T-helper 9 cell (primary cell): ENCODE results near the gene RGS6.

Experiments
- DNase-seq: peaks from one replicate; pipeline ENCODE4 v3.0.0-alpha.2; 2020

RGS6 gene

DNA sequence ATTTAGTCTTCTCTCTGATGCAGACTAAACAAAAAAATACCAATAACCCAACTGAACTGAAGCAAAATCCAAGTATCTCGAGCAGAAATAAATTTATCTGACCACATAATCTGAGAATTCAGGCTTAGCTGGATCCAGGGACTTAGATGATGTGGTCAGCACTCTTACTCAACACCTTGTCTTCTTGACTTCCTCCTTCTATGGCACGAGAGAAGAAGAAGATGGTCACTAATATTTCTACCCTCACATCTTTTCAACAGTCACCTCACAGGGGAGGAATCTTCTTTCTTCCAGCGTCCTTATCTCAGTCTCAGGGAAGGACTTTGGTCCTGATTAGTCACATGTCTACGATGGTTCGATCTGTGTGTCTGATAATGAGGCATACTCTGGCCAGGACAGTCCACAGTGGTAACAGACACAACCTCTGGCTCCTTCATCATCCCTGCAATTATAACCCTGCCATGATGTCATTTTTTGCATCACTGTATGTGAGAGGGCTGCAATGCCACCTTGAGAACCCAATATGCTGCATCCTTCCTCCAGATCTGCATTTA is 15.8 kb downstream of the RGS6 start:
- DNase-seq = no peak

- DNase-seq = no peak
Measured at GRCh38 chr14:71952381-71953363, 20.4 kb downstream of the RGS6 start.

- DNase-seq = no peak
Measured at GRCh38 chr14:71956920-71957563, 24.8 kb downstream of the RGS6 start.

- no peak for DNase-seq
Measured at GRCh38 chr14:71959055-71959454, 26.8 kb downstream of the RGS6 start.

GRCh38 chr14:71960494-71961353 is 28.5 kb downstream of the RGS6 start:
- no peak for DNase-seq

- no peak for DNase-seq
Measured at GRCh38 chr14:71961972-71962371, 29.7 kb downstream of the RGS6 start.

GRCh38 chr14:71964716-71965115 is 32.5 kb downstream of the RGS6 start:
- DNase-seq = no peak

GRCh38 chr14:71966528-71966927 is 34.3 kb downstream of the RGS6 start:
- no peak for DNase-seq

- DNase-seq = no peak
Measured at GRCh38 chr14:71967704-71968103, 35.5 kb downstream of the RGS6 start.

DNA sequence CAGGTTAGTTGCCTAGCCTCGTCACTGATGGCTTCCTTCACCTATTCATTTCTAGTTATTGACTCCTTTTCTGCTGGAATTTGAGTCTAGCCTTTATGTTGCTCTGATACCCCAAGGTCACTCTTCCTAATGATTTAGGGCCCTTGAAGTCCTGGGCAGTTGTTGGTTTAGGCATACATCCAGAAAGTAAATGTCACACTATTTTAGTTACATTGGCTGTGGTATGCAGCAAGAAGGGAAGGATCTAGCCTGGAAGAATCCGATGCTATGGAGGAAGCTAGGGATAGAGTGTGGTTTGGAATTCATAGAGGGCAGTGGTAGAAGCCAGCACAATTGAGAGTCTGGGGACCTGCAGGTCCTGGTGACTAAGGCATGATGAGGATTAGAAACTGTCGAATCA is 38.0 kb downstream of the RGS6 start:
- no peak for DNase-seq

DNA sequence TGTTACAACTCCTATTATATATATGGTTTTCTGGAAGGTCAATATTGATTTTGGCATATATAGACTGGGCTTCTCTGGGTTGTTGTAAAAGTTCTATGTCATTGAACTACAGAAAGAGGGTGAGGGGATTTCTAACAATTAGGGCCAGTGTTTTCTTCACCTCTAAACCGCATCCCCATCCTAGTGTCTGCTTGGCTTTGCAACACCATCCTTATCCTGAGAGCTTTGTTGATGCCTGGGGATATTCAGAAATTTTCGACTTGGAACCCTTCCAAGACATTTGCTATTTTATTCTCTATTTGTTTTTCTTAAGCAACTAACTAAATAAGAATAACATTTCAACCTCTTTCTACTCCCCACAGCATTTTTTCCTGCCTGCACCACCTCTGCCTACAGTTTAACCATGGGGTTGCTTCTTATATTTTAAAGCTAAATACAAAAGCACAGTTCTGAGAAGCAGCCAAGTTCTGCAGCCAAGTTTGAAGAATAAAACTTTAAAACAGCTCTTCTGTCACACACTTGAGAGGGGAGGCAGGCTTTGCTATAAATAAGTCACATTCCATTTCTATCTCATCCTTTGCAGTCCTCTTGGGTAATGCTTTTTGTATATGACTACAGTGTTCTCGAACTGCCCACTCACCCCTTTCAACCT is 53.4 kb downstream of the RGS6 start:
- DNase-seq = no peak

GRCh38 chr14:71988476-71988875 is 56.2 kb downstream of the RGS6 start:
- DNase-seq = no peak

- no peak for DNase-seq
Measured at GRCh38 chr14:71988939-71989338, 56.7 kb downstream of the RGS6 start.

DNA sequence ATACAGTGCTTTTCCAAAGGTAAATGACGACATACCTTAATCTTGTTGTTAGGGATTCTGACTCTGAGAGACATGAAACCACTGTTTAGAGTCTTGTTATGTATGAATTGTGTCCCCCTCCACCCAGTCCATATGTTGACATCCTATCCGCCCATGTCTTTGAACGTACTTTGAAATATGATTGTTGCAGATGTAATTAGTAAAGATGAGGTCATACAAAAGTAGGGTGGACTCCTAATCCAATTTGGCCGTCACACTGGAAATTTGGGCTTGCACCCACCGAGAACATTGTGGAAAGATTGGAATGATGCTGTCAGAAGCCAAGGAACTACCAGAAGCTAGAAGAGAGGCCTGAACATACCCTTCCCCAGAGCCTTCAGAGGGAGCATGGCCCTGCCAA is 62.2 kb downstream of the RGS6 start:
- DNase-seq = no peak

DNA sequence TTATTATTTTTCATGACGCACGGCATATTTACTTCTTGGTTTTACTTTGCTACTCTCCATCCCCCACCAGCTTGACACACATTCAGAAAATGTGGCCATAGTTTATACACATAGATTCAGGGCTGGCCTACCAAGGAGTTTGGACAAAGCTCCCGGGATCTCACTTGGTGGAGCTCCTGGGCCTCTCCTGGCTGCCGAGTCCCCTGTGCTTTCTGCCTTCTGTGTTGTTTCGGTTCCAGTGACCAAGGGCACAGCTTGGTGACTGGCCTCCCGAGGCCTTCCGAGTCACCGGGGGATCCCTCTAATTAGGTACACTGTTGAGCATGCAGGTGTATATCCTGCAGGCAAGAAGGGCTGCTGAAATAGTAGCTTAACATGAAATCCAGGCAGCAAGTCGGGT is 63.5 kb downstream of the RGS6 start:
- no peak for DNase-seq

DNA sequence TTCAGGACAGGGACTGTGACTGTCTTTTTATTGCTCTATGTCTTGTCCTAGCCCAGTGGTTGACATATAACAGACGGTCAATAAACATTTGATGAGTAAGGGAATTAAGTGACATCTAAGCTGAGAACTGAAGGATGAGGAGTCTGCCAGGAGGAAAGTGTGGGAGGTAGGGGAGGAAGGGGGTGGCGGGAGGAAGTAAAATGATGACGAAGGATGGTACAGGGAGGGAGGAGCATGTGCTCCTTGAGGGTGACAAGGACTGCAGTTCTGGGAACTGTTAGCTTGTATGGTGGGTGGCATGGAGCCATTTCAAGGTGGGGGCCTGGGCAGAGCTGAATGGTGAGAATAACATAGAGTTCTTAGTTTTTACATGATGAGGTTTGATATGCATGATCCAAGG is 64.4 kb downstream of the RGS6 start:
- DNase-seq = no peak

DNA sequence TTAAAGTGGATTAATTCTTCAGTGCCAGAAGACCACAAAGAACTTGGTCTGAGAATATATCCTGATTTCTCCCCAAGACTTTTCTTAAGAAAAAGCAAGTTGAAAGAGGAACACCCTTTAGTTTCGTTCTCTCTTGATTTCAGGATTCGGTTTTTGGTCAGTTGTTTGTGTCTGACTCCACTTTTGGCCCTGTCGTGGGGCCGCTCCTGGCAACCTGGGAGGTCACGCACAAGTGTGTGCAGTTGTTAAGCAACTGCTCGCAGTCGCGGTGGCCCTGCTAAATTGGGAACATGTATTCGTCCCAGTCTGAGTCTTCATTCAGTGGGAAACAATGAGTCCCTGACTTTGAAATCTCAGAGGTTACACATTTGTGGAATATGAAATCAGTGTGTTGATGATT is 68.7 kb downstream of the RGS6 start:
- no peak for DNase-seq

DNA sequence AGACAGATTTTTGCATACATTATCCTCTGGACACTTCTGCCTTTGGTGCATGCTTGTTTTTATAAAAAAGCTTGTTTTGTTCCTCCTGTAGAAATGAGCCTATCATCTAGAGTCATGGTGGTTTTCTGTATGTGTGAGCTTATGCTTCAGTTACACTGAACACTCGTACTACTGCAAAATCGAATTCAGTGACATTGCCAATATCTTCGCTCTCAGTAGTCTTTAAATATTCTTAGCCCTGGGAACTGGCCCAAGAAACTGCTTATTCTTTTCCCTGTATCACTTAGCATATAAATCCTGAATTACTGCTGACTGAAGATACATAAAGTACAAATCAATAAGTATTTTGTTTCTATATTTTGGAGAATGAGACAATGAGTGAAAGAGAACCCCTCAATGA is 70.5 kb downstream of the RGS6 start:
- no peak for DNase-seq

DNA sequence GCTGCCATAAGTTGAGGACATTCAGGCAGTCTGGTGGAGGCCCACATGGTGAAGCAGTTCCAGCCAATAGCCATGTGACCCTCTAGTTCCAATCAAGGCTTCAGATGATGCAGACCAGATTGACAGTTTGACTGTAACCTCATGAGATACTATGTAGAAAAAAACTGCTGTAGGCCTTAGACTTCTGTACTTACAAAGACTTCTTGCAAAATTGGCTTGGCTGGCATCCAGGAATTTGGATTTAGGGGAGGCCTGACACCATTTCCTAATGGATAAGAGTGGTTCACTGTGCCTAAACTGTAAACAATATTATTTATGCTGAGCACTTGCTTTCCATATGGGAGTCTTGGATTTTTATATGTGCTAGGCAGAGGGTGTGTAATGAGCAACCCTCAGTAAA is 76.4 kb downstream of the RGS6 start:
- DNase-seq = no peak

- DNase-seq = no peak
Measured at GRCh38 chr14:72010474-72010873, 78.2 kb downstream of the RGS6 start.

GRCh38 chr14:72013721-72014345 is 81.6 kb downstream of the RGS6 start:
- no peak for DNase-seq

- DNase-seq = no peak
Measured at GRCh38 chr14:72014486-72014885, 82.3 kb downstream of the RGS6 start.
